DND-41 (cell line): ENCODE results near the gene COMMD10.

Experiments used
- CTCF ChIP-seq: IDR thresholded peaks from 2 replicates; pipeline ENCODE4 v1.5.1; 2012; ENCODE audit warnings: borderline replicate concordance, low read length, moderate library complexity, mild to moderate bottlenecking; ENCODE audit not compliant: poor library complexity, severe bottlenecking; ENCODE audit errors: extremely low read depth
- EZH2 ChIP-seq: IDR thresholded peaks from 3 replicates; pipeline ENCODE4 v1.6.1; 2012; ENCODE audit warnings: borderline replicate concordance, low read depth, mild to moderate bottlenecking, moderate library complexity, low read length, inconsistent platforms; ENCODE audit not compliant: severe bottlenecking

- TF ChIP-seq CTCF (no peak), EZH2 (no peak)
Observed at GRCh38 chr5:116273448-116274242, 188.8 kb downstream of the COMMD10 start.
